CD4-positive, alpha-beta T cell (primary cell): ENCODE measurements around the gene BSG. TPM values are rescaled to one million over a fixed set of nuclear protein-coding genes. Genes with fewer than 3 reads are reported as not detected.

ENCODE experiments used
- ATAC-seq: fragments of 200-7000 bp; cut with Tn5 transposase; one replicate; pipeline ENCODE4 v1.10.0; 2022; ENCODE audit warnings: mild to moderate bottlenecking; ENCODE audit not compliant: poor library complexity
- CTCF ChIA-PET: fragments of 350-600 bp; sonication (Branson Sonifier 250); formaldehyde crosslinking; loops from one replicate; lab custom pipeline; 2021; ENCODE audit warnings: antibody characterized with exemption, inconsistent platforms; lab: Charles Lee
- POLR2A ChIA-PET: fragments of 350-600 bp; sonication (Branson Sonifier 250); formaldehyde crosslinking; loops from one replicate; lab custom pipeline; 2021; ENCODE audit warnings: antibody characterized with exemption, inconsistent platforms; lab: Charles Lee
- DNase-seq, 14 experiments: peaks; one replicate each; pipeline ENCODE4 v3.0.0-alpha.2; 2013 to 2020; ENCODE audit warnings: mixed read lengths in 2 of 14
- H3K27ac ChIP-seq, 2 donors: one replicate each; pipeline versions ENCODE4 v1.5.1 to v1.7.0; 2013; ENCODE audit warnings: low read length in 2 of 2, low read depth in 1 of 2, mild to moderate bottlenecking in 1 of 2
- H3K27me3 ChIP-seq, 2 experiments: 1 replicate in 1 of 2; 2 replicates in 1 of 2; pipeline versions ENCODE4 v1.6.1 to v1.7.0; 2013; ENCODE audit warnings: low read length in 2 of 2, control low read depth in 1 of 2, mild to moderate bottlenecking in 1 of 2, moderate library complexity in 1 of 2; ENCODE audit not compliant: insufficient read depth in 2 of 2, control insufficient read depth in 1 of 2
- H3K36me3 ChIP-seq: one replicate; pipeline ENCODE4 v1.6.1; 2013; ENCODE audit warnings: low read length, control low read depth; ENCODE audit not compliant: insufficient read depth
- H3K4me1 ChIP-seq: one replicate; pipeline ENCODE4 v1.6.1; 2013; ENCODE audit warnings: low read length, control low read depth; ENCODE audit not compliant: insufficient read depth
- H3K4me3 ChIP-seq: one replicate; pipeline ENCODE4 v1.5.1; 2013; ENCODE audit warnings: mild to moderate bottlenecking, low read length, moderate library complexity
- H3K9me3 ChIP-seq, 2 experiments: 1 replicate in 1 of 2; 2 replicates in 1 of 2; pipeline versions ENCODE4 v1.6.1 to v1.7.0; 2013; ENCODE audit warnings: low read length in 2 of 2, mild to moderate bottlenecking in 2 of 2, control low read depth in 1 of 2, moderate library complexity in 1 of 2; ENCODE audit not compliant: control insufficient read depth in 1 of 2, insufficient read depth in 1 of 2
- H3K27ac Mint-ChIP-seq: one replicate; pipeline ENCODE4 v1.8.0; 2020; ENCODE audit warnings: mixed read lengths
- H3K27me3 Mint-ChIP-seq: one replicate; pipeline ENCODE4 v1.8.0; 2021; ENCODE audit warnings: mixed read lengths
- H3K36me3 Mint-ChIP-seq: one replicate; pipeline ENCODE4 v1.8.0; 2021; ENCODE audit warnings: low read depth, mixed read lengths
- H3K4me1 Mint-ChIP-seq: one replicate; pipeline ENCODE4 v1.8.0; 2021; ENCODE audit warnings: low read depth, mixed read lengths
- H3K4me3 Mint-ChIP-seq: one replicate; pipeline ENCODE4 v1.8.0; 2020; ENCODE audit warnings: mild to moderate bottlenecking, mixed read lengths
- H3K9me3 Mint-ChIP-seq: one replicate; pipeline ENCODE4 v1.8.0; 2020; ENCODE audit warnings: mixed read lengths
- CTCF ChIP-seq: fragments of 200-600 bp; IDR thresholded peaks from one replicate; pipeline ENCODE4 v1.8.0; 2022; ENCODE audit warnings: antibody characterized with exemption, mild to moderate bottlenecking
- intact Hi-C, 2 experiments: fragments of 100-400 bp; cut with DNase I in 1 of 2; cut with micrococcal nuclease in 1 of 2; formaldehyde crosslinking; loops; one replicate each; pipeline versions ENCODE4 v1.15.1 to v1.9.0; 2023 to 2025; cut with DNase I, micrococcal nuclease
- total RNA-seq, 174 experiments: library from RNA in 2 of 174; stranded (reverse) in 2 of 174; gene quantifications; one replicate each; pipeline ENCODE4 v1.2.3 and lab custom pipeline; 2021 to 2026

The BSG gene
- total RNA-seq, 2 experiments from 2014 or later, result 68.7 to 71.6 TPM

- intact Hi-C loops, result no loop called here
- Mint-ChIP-seq H3K4me1 (peaks cover 23% of the 10 kb centered on the region), H3K27me3 (no peaks in the 10 kb centered on the region), H3K36me3 (peaks cover 7% of the 10 kb centered on the region), H3K27ac (no peak overlapping the region), H3K4me3 (peak overlapping the region; percentile 4), H3K9me3 (no peaks in the 10 kb centered on the region)
- H3K27me3 ChIP-seq, result no peaks in the 10 kb centered on the region
- ChIA-PET CTCF (interaction anchor here (0.7 to 1.1 kb wide), 2 partner anchors 7 to 66 kb away, joined by 3 read pairs; no protein-coding TSS in a partner anchor), POLR2A (no interaction called here)
- H3K27ac ChIP-seq, result no peak overlapping the region
- ATAC-seq, result no peak
- H3K4me1 ChIP-seq, result peaks cover 48% of the 10 kb centered on the region
- no peak for TF ChIP-seq CTCF
- H3K4me3 ChIP-seq, result no peak overlapping the region
- DNase-seq, result peak in 1 of 14 experiments; percentile 29
- H3K9me3 ChIP-seq, result no peaks in the 10 kb centered on the region
- H3K36me3 ChIP-seq, result peaks cover 30% of the 10 kb centered on the region
Measured at GRCh38 chr19:576768-577438, 4.5 kb downstream of the BSG start.

- ChIA-PET POLR2A (interaction anchor here (0.9 kb wide), 1 partner anchor 33 kb away, joined by 3 read pairs; no protein-coding TSS in a partner anchor), CTCF (no interaction called here)
- Mint-ChIP-seq H3K9me3 (no peaks in the 10 kb centered on the region), H3K27me3 (no peaks in the 10 kb centered on the region), H3K4me1 (peaks cover 17% of the 10 kb centered on the region), H3K36me3 (no peaks in the 10 kb centered on the region), H3K27ac (no peak overlapping the region), H3K4me3 (no peak overlapping the region)
- ATAC-seq, result no peak
- H3K36me3 ChIP-seq, result peaks cover 36% of the 10 kb centered on the region
- no peak for TF ChIP-seq CTCF
- DNase-seq, result peak in 1 of 14 experiments; percentile 40
- intact Hi-C loops, result no loop called here
- no peaks in the 10 kb centered on the region for H3K27me3 ChIP-seq
- H3K27ac ChIP-seq, result no peak overlapping the region
- H3K4me3 ChIP-seq, result no peak overlapping the region
- no peaks in the 10 kb centered on the region for H3K9me3 ChIP-seq
- H3K4me1 ChIP-seq, result peaks cover 48% of the 10 kb centered on the region
Measured at GRCh38 chr19:577439-578392, 5.3 kb downstream of the BSG start.

- peaks cover 44% of the 10 kb centered on the region for H3K36me3 ChIP-seq
- peaks cover 7% of the 10 kb centered on the region for H3K4me1 Mint-ChIP-seq
- peaks cover 37% of the 10 kb centered on the region for H3K4me1 ChIP-seq
- intact Hi-C loops, result no loop called here
- POLR2A ChIA-PET, result no interaction called here
- ATAC-seq (no peak), DNase-seq (peak in 1 of 14 experiments; percentile 31)
- H3K27ac ChIP-seq, result no peak overlapping the region
- CTCF ChIA-PET, result no interaction called here
- no peak overlapping the region for H3K27ac Mint-ChIP-seq
- H3K27me3 ChIP-seq, result no peaks in the 10 kb centered on the region
- H3K9me3 Mint-ChIP-seq, result no peaks in the 10 kb centered on the region
- no peaks in the 10 kb centered on the region for H3K9me3 ChIP-seq
- H3K27me3 Mint-ChIP-seq, result peaks cover 4% of the 10 kb centered on the region
- no peak overlapping the region for H3K4me3 Mint-ChIP-seq
- no peak for TF ChIP-seq CTCF
- no peak overlapping the region for H3K4me3 ChIP-seq
- peaks cover 4% of the 10 kb centered on the region for H3K36me3 Mint-ChIP-seq
Measured at GRCh38 chr19:579111-579841, 6.9 kb downstream of the BSG start.
